Endometrium (tissue), 2 donors: ENCODE measurements around the gene FAM222B.
"Not testable (repeated sequence)": the region's sequence is repeated elsewhere in the genome, so short reads cannot be mapped to it uniquely, and the experiment has no call there.

Experiments used
- FAIRE-seq: peaks from 2 replicates; lab custom pipeline; 2012; peaks lifted over from hg19 to GRCh38; lab: Jason Lieb, UNC
- donor health status: control.
- donor health status: control.

FAM222B gene, protein sequence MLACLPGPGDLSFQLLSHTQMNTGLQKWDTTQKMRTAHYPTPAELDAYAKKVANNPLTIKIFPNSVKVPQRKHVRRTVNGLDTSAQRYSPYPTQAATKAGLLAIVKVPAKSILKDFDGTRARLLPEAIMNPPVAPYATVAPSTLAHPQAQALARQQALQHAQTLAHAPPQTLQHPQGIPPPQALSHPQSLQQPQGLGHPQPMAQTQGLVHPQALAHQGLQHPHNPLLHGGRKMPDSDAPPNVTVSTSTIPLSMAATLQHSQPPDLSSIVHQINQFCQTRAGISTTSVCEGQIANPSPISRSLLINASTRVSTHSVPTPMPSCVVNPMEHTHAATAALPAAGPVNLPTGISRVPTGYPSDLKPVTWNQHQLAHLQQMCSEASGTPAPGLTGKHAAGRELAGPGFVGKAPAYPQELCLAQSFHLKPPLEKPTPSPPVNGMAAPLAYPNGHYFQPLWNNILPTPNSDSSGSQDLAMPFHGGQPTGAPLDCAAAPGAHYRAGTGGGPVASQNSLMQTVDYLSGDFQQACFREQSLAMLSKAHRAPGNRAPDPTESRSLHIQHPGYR

GRCh38 chr17:28842282-28843012, at the start of gene FAM222B:
TSS of gene FAM222B (minus strand) at chr17:28842790. CDS start at chr17:28766667, 76,123 bp downstream.
- FAIRE-seq = no peak

GRCh38 chr17:28892024-28892423, 49.4 kb upstream of the FAM222B start:
- FAIRE-seq = no peak

- no peak for FAIRE-seq
These were observed 48.6 kb upstream of the FAM222B start for GRCh38 chr17:28891201-28891600.

GRCh38 chr17:28889996-28890395, 47.4 kb upstream of the FAM222B start:
- FAIRE-seq = no peak

- FAIRE-seq = no peak
These were observed 46.2 kb upstream of the FAM222B start for GRCh38 chr17:28888832-28889231.

- no peak for FAIRE-seq
These were observed 45.4 kb upstream of the FAM222B start for GRCh38 chr17:28887871-28888471.

DNA sequence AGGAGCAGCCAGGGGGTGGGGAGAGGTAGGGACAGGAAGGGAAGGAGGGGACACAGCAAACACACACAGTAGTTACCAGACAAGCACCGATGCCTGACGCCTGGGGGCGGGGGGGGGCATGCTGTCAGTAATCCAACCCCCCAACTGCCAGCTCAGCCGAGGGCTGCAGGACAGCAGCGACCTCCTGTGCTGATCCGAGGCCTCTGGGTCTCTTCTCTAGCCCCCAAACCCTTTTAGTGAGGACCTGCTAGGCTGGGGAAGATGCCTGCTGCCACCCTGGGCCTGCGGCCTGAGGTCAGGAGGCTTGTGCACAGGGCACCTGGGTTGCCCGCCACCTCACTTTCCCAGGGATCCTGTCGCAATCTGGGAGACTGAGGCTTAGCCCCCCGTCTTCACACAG, 43.4 kb upstream of the FAM222B start:
- FAIRE-seq = no peak

- FAIRE-seq = no peak
These were observed 42.8 kb upstream of the FAM222B start for GRCh38 chr17:28885363-28885762.

GRCh38 chr17:28883967-28884702, 41.5 kb upstream of the FAM222B start:
- no peak for FAIRE-seq

- FAIRE-seq = no peak
These were observed 39.7 kb upstream of the FAM222B start for GRCh38 chr17:28882154-28882895.

- FAIRE-seq = no peak
These were observed 39.0 kb upstream of the FAM222B start for GRCh38 chr17:28881533-28882056.

- no peak for FAIRE-seq
These were observed 38.0 kb upstream of the FAM222B start for GRCh38 chr17:28880572-28880945.

GRCh38 chr17:28879886-28880571, 37.4 kb upstream of the FAM222B start:
- FAIRE-seq = no peak

DNA sequence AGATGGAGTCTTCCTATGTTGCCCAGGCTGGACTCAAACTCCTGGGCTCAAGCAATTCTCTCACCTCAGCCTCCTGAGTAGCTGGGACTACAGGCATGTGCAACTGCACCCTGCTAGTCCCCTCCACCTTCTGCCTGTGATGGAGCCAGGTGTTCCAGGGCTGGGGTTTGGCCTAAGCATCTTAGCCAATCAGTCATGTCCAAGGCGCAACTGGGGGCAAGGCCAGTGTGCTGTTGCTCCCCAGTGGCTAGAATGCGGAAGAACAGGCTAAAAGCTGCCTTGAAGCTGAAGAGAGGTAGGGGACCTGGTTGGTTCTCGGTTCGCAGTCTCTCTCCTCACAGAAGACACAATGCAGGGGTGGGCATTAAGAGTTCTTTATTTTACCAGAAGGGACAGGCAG, 36.4 kb upstream of the FAM222B start:
- no peak for FAIRE-seq

DNA sequence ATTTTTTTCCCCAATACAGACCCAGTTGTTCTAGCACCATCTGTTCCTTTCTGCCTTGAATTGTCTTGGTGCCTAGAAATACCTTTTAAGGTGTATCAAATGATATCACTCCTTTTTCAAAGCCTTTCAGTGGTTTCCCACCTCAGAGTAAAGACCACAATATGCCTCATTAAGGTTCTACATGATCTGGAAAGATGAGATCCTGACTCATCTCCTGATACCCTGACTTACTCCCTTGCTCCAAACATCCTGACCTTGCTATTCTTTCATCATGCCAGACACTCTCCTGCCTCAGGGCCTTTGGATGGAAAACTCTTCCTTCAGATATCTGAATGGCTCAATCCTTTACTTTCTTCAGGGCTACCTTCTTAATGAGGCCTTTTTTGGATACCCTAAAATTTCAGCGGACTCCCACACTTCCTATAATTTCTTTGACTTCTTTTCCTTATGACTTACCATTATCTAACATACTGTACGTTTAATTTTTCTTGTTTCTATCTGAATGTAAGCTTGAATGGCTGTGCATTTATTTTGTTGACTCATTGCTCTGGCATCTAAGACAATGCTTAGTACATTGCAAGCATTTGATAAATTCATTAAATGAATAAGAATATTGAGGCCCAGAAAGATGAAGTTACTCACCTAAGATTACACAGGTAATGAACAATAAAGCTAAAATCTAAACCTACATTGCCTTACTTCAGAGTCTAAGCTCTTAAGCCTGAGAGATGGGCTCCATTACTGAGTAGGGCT, 35.7 kb upstream of the FAM222B start:
- FAIRE-seq = no peak

DNA sequence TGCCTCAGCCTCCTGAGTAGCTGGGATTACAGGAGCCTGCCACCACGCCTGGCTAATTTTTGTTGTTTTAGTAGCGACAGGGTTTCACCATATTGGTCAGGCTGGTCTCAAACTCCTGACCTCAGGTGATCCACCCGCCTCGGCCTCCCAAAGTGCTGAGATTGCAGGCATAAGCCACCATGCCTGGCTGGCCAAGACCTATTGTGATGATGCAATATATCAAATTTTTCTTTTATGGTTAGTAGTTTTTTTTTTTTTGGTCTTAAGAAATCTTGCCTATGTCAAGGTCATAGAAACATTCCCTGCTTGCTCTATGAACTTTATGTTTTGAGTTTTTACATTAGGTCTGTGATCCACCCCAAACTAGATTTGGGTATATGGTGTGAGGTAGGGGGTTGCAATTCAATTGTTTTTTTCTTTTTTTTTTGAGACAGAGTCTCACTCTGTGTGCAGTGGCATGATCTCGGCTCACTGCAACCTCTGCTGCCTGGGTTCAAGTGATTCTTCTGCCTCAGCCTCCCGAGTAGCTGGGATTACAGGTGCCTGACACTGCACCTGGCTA, 34.6 kb upstream of the FAM222B start:
- FAIRE-seq = not testable (repeated sequence)

GRCh38 chr17:28875848-28876550, 33.4 kb upstream of the FAM222B start:
- FAIRE-seq = no peak

DNA sequence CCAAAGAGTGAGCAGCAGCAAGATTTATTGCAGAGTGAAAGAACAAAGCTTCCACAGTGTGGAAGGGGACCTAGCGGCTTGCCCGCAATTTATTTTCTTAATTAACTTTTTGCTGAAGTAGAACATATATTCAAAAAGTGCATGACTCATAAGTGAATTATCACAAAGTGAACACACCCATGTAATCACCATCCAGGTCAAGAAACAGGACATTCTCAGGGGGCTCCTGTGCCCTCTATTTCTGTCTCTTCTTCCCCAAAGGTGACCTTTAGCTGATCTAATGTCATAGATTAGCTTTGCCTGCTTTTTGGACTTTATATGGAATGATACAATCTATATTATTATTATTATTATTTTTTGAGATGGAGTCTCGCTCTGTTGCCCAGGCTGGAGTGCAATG, 32.2 kb upstream of the FAM222B start:
- FAIRE-seq = no peak

GRCh38 chr17:28873839-28874238, 31.2 kb upstream of the FAM222B start:
- no peak for FAIRE-seq
